PC-3 (cell line): ENCODE results near the gene DRG1. TPM values are rescaled to one million over a fixed set of nuclear protein-coding genes. Genes with fewer than 3 reads are reported as not detected.
"Not testable (repeated sequence)": the region's sequence is repeated elsewhere in the genome, so short reads cannot be mapped to it uniquely, and the experiment has no call there.

Experiments
- ATAC-seq: fragments of 200-7000 bp; cut with Tn5 transposase; 2 replicates; pipeline ENCODE4 v1.9.1; 2020; ENCODE audit warnings: mild to moderate bottlenecking, moderate library complexity
- BruUV-seq: library from RNA; stranded (reverse); fragments of 400-500 nt; replicated peaks from 2 replicates; lab custom pipeline; 2021; lab: Mats Ljungman, UMichigan
- CTCF ChIA-PET: fragments of 300-600 bp; sonication (Branson Sonifier 250); formaldehyde crosslinking; loops from one replicate; lab custom pipeline; 2022; ENCODE audit warnings: antibody characterized with exemption; lab: Charles Lee
- POLR2A ChIA-PET: fragments of 300-600 bp; sonication (Branson Sonifier 250); formaldehyde crosslinking; loops from one replicate; lab custom pipeline; 2022; ENCODE audit warnings: antibody characterized with exemption; ENCODE audit not compliant: unreplicated experiment; lab: Charles Lee
- DNase-seq: peaks from one replicate; pipeline ENCODE4 v3.0.0-alpha.2; 2015
- H2AFZ ChIP-seq: fragments of 300-600 bp; sonication (generic); 2 replicates; pipeline ENCODE4 v1.6.0; 2016; ENCODE audit warnings: antibody characterized with exemption, low read length
- H3F3A ChIP-seq: fragments of 300-600 bp; sonication (generic); one replicate; pipeline ENCODE4 v1.6.0; 2017; ENCODE audit warnings: antibody characterized with exemption, low read length, control low read depth, mild to moderate bottlenecking; ENCODE audit not compliant: unreplicated experiment
- H3K27ac ChIP-seq: fragments of 300-600 bp; sonication (generic); 2 replicates; pipeline ENCODE4 v1.5.1; 2016; ENCODE audit warnings: mild to moderate bottlenecking, low read length
- H3K27me3 ChIP-seq: fragments of 300-600 bp; sonication (generic); 2 replicates; pipeline ENCODE4 v1.6.1; 2016; ENCODE audit warnings: low read length, mixed read lengths
- H3K36me3 ChIP-seq: fragments of 300-600 bp; sonication (generic); 2 replicates; pipeline ENCODE4 v1.6.1; 2016; ENCODE audit warnings: low read depth, mixed run types, low read length, mixed read lengths
- H3K4me1 ChIP-seq: fragments of 300-600 bp; sonication (generic); 2 replicates; pipeline ENCODE4 v1.5.1; 2016; ENCODE audit warnings: low read length; ENCODE audit not compliant: insufficient read depth
- H3K4me2 ChIP-seq: fragments of 300-600 bp; sonication (generic); 2 replicates; pipeline ENCODE4 v1.6.0; 2016; ENCODE audit warnings: low read length
- H3K4me3 ChIP-seq: fragments of 300-600 bp; sonication (generic); 2 replicates; pipeline ENCODE4 v1.5.1; 2016; ENCODE audit warnings: mild to moderate bottlenecking, low read length, mixed read lengths
- H3K79me2 ChIP-seq: fragments of 300-600 bp; sonication (generic); 2 replicates; pipeline ENCODE4 v1.6.1; 2017; ENCODE audit warnings: low read length, mixed read lengths
- H3K9ac ChIP-seq: fragments of 300-600 bp; sonication (generic); 2 replicates; pipeline ENCODE4 v1.6.0; 2016; ENCODE audit warnings: mild to moderate bottlenecking, low read length
- H3K9me2 ChIP-seq: fragments of 300-600 bp; sonication (generic); replicated peaks from 2 replicates; pipeline ENCODE4 v1.6.1; 2016; ENCODE audit warnings: mixed run types, low read length, mixed read lengths
- H3K9me3 ChIP-seq: fragments of 300-600 bp; sonication (generic); 2 replicates; pipeline ENCODE4 v1.6.1; 2016; ENCODE audit warnings: low read length, mixed read lengths
- H4K20me1 ChIP-seq: fragments of 300-600 bp; sonication (generic); 2 replicates; pipeline ENCODE4 v1.6.1; 2016; ENCODE audit warnings: low read length, mixed read lengths
- EZH2 ChIP-seq: fragments of 300-600 bp; sonication (generic); IDR thresholded peaks from one replicate; pipeline ENCODE4 v1.6.1; 2017; ENCODE audit warnings: antibody characterized with exemption, mild to moderate bottlenecking, low read length; ENCODE audit not compliant: unreplicated experiment
- EZH2phosphoT487 ChIP-seq: fragments of 300-600 bp; sonication (generic); IDR thresholded peaks from 2 replicates; pipeline ENCODE4 v1.6.1; 2018; ENCODE audit warnings: mild to moderate bottlenecking, antibody characterized with exemption, low read length, borderline replicate concordance
- intact Hi-C: fragments of 100-400 bp; cut with micrococcal nuclease; formaldehyde crosslinking; loops from 2 replicates; pipeline ENCODE4 v1.9.0; 2023
- total RNA-seq: library from RNA; depleted of rRNA; stranded (reverse); fragments of >200 nt; gene quantifications from 2 replicates; pipeline ENCODE4 v1.2.3, GENCODE V29; 2014; rRNA removed
- TF ChIP-seq, protein P1 (sequence below): fragments of 300-600 bp; sonication (generic); conservative IDR thresholded peaks from 2 replicates; pipeline ENCODE4 v1.5.1; 2017; ENCODE audit warnings: antibody characterized with exemption, low read depth, mild to moderate bottlenecking, low read length

Gene DRG1
- total RNA-seq, 1 experiment from 2014 or later: 49.9 TPM

DNA sequence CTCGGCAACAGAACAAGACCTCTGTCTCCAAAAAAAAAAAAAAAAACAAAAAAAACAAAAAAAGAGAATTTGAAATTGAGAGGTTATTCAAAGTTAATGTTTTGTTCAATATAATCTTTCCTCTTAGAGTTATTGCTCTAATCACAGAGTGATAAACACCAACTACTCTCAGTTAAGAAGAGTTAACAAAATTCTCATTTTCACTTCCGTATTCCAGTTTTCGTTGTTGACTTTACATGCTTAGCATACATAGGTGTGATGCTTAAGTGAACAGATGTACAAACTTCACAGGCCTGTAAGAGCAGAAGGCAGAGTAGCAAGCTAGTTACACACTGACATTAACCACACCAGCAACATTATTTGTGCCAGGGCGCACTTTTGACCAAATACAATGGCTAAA is 77.9 kb downstream of the DRG1 start:
- Histone ChIP-seq H3K36me3 (peaks cover 10% of the 10 kb centered on the region; the same call in 1 of the 2 replicates), H3K9me3 (no peaks in the 10 kb centered on the region), H3K4me2 (no peak overlapping the region), H2AFZ (no peak overlapping the region), H3K27me3 (no peaks in the 10 kb centered on the region), H3K9ac (no peak overlapping the region), H3K9me2 (no peaks in the 10 kb centered on the region), H3K4me3 (no peak overlapping the region), H3K27ac (no peak overlapping the region), H3F3A (no peaks in the 10 kb centered on the region), H3K79me2 (no peaks in the 10 kb centered on the region), H3K4me1 (no peaks in the 10 kb centered on the region), H4K20me1 (no peaks in the 10 kb centered on the region)
- intact Hi-C loops: no loop called here
- POLR2A ChIA-PET: no interaction called here
- BruUV-seq: no TSS peak
- TF ChIP-seq, protein P1, sequence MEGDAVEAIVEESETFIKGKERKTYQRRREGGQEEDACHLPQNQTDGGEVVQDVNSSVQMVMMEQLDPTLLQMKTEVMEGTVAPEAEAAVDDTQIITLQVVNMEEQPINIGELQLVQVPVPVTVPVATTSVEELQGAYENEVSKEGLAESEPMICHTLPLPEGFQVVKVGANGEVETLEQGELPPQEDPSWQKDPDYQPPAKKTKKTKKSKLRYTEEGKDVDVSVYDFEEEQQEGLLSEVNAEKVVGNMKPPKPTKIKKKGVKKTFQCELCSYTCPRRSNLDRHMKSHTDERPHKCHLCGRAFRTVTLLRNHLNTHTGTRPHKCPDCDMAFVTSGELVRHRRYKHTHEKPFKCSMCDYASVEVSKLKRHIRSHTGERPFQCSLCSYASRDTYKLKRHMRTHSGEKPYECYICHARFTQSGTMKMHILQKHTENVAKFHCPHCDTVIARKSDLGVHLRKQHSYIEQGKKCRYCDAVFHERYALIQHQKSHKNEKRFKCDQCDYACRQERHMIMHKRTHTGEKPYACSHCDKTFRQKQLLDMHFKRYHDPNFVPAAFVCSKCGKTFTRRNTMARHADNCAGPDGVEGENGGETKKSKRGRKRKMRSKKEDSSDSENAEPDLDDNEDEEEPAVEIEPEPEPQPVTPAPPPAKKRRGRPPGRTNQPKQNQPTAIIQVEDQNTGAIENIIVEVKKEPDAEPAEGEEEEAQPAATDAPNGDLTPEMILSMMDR: no peak
- TF ChIP-seq EZH2: no peak
- no peak for TF ChIP-seq EZH2phosphoT487
- DNase-seq (no peak), ATAC-seq (no peak)
- CTCF ChIA-PET: no interaction called here

DNA sequence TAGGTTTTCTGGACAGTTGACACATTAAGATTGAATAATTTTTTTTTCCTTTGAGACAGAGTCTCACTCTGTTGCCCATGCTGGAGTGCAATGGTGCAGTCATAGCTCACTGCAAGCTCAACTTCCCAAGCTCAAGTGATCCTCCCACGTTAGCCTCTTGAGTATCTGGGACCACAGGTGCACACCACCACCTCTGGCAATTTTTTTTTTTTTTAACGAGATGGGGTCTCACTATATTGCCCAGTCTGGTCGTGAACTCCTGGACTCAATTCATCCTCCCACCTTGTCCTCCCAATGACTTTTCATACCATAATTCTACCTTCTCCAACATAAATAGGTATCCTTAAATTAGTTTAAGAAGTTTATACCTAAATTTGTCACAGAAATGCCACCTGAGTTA is 81.7 kb downstream of the DRG1 start:
- Histone ChIP-seq H3K4me3 (no peak overlapping the region), H3K9me2 (no peaks in the 10 kb centered on the region), H3K27me3 (no peaks in the 10 kb centered on the region), H3K4me1 (no peaks in the 10 kb centered on the region), H3K9ac (no peak overlapping the region), H3K9me3 (no peaks in the 10 kb centered on the region), H3K4me2 (no peak overlapping the region), H4K20me1 (no peaks in the 10 kb centered on the region), H3K36me3 (peaks cover 10% of the 10 kb centered on the region; the same call in 1 of the 2 replicates), H3K27ac (no peak overlapping the region), H2AFZ (no peak overlapping the region), H3K79me2 (0 out of 2 replicates have a peak, but pooled peaks cover 9% of the 10 kb centered on the region), H3F3A (no peaks in the 10 kb centered on the region)
- TF ChIP-seq, protein P1: no peak
- TF ChIP-seq EZH2phosphoT487 (no peak), EZH2 (no peak)
- no peak for ATAC-seq
- intact Hi-C loops: no loop called here
- DNase-seq: no peak
- ChIA-PET POLR2A (no interaction called here), CTCF (no interaction called here)
- no TSS peak for BruUV-seq

- H4K20me1 ChIP-seq, H3K9me3 ChIP-seq, H3F3A ChIP-seq, CTCF ChIA-PET, H3K9ac ChIP-seq, POLR2A ChIA-PET, H3K27ac ChIP-seq, H3K4me2 ChIP-seq, H3K4me1 ChIP-seq, BruUV-seq, H3K9me2 ChIP-seq, H3K27me3 ChIP-seq, H3K4me3 ChIP-seq, intact Hi-C loops, ATAC-seq, DNase-seq, H2AFZ ChIP-seq: not testable (repeated sequence)
- peaks cover 14% of the 10 kb centered on the region; the same call in 1 of the 2 replicates for H3K79me2 ChIP-seq
- peaks cover 14% of the 10 kb centered on the region; the same call in 1 of the 2 replicates for H3K36me3 ChIP-seq
Observed at GRCh38 chr22:31482470-31482869, 83.1 kb downstream of the DRG1 start.

Other genes with a start within 250 kb of the DRG1 start
- 15.3 and 15.8 TPM in 2 replicates for gene RNF185, start 239.4 kb upstream of the DRG1 start, total RNA-seq
- 13.2 and 17.2 TPM in 2 replicates for gene LIMK2, start 187.3 kb upstream of the DRG1 start, total RNA-seq
- 1.5 and 1.9 TPM in 2 replicates for gene PIK3IP1, start 107.1 kb upstream of the DRG1 start, total RNA-seq
- gene PATZ1, start 53.3 kb upstream of the DRG1 start, total RNA-seq: 31.3 and 40.7 TPM in 2 replicates
- 4.5 and 5.3 TPM in 2 replicates for gene EIF4ENIF1, start 90.2 kb downstream of the DRG1 start, total RNA-seq
- 22.5 and 24.0 TPM in 2 replicates for gene SFI1, start 96.9 kb downstream of the DRG1 start, total RNA-seq